ENCODE results near the gene IRF2BP2.

Gene IRF2BP2

DNA sequence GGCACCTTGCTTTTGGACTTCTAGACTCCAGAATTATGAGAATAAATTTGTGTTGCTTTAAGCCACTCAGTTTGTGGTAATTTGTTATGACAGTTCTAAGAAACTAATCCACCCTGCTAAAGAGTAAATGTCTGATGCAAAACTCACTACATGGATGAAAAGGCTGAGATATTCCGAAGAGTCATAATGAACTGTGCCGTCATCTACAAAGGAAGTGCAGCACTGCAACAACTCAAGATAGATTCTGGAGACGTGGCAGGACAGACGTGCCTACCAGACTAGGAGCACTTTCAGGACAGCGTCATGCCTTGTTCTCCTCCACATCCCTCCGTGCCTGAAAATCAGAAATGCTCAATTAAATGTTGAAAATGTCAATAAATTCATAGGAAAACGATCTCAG is 24.4 kb upstream of the IRF2BP2 start:
- peak; percentile 27 for DNase-seq (ENCODE audit: low spot score)

DNA sequence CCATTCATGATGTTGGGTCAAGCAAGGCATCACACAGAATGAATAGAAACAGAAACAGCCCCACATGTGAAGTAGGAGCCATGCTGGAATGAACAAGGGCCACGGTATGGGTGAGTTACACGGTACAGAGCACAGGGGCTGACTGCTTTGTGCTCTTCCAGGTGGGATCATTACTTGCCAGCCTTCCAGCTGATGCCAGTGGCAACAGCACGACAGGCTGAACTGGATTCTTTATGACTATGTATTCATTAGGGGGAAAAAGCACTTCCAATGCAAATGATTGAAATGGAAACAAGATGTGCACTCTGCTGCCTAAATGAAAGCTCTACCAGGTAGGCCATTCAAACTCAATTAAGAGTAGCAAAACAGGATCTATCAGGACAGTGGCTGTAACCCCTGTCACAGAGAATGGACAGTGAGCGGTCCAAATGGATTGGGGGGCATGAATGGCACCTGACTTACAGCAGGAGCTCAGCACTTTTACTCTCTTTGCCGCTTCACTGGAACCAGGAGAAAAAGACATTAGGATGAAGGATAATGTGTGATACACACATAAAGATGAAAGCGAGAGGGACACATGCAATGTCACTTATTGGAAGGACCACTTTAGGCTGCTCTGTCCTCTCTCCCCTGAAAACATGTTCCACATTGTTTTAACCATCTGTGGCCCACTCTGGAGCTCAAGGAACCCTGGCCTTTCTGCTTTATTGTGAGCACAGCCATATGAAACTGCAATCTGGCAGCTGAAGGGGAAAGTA is 23.4 kb upstream of the IRF2BP2 start:
- DNase-seq (ENCODE audit: low spot score): no peak

DNA sequence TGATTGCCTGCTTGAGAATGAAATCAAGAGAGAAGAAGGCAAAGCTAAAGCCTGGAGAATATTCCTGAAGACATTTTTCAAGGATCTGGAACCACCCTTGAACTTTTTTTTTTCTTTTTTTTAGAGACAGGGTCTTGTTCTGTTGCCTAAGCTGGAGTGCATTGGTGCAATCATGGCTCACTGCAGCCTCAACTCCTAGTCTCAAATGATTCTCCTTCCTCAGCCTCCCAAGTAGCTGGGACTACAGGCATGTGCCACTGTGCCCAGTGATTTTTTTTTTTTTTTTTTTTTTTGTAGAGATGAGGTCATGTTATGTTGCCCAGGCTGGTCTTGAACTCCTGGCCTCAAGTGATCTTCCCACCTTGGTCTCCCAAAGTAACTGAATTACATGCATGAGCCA is 22.2 kb upstream of the IRF2BP2 start:
- no peak for DNase-seq (ENCODE audit: low spot score)

DNA sequence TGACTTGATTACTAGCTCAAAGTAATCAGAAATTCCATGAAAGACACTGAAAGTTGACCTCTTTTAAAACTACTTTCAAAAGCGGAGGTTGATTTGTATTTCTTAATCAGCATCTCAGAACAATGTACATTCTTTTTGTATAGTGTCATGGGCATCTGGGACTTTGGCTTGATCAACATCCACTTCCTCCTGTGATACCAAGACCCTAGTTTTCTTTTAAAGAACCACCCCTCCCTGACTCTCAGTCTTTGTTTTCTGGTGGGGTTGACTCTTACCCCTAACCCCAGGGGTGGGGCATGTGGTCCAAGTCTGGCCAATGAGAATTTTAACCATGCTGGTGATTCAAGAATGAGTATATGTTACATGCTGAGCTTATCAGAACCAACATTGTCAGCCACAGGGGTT is 21.7 kb upstream of the IRF2BP2 start:
- no peak for DNase-seq (ENCODE audit: low spot score)

DNA sequence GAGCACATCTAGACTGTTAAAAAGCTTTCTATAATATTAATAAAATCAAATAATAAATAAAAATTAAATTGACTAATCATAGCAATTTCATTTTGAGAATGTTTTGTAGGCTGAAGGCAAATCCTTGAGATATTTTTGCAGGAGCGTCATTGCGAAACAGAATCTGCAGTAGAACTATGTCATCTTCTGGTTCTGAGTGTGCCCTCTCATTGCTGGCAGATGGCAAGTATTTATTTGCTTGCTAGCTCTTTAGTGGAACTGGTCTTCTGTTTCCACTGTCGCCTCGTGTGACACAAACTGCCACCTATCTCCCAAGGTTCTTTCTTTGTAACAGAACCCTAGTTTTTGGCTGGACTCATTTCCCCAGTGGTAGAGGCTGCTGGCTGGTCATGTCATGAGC is 19.0 kb upstream of the IRF2BP2 start:
- peak; percentile 34 for DNase-seq (ENCODE audit: low spot score)

DNA sequence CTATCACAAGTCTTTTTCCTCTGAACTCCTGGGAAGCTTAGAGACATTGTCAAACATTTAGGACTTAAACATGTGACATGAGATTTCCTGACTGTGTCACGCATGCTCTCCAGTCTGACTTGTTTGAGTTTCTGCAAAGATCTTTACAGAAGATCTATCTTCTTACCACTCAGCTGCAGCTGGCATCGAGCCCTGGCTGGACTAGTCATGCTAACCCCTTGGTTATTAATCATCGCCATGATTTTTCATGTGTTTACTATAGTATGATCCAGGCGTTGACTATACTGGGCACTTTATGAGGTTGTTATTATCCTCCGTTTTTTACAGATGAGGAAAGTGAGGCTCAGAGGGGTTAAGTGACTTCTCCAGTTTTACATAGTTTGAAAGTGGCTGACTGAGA is 18.1 kb upstream of the IRF2BP2 start:
- DNase-seq (ENCODE audit: low spot score): no peak

DNA sequence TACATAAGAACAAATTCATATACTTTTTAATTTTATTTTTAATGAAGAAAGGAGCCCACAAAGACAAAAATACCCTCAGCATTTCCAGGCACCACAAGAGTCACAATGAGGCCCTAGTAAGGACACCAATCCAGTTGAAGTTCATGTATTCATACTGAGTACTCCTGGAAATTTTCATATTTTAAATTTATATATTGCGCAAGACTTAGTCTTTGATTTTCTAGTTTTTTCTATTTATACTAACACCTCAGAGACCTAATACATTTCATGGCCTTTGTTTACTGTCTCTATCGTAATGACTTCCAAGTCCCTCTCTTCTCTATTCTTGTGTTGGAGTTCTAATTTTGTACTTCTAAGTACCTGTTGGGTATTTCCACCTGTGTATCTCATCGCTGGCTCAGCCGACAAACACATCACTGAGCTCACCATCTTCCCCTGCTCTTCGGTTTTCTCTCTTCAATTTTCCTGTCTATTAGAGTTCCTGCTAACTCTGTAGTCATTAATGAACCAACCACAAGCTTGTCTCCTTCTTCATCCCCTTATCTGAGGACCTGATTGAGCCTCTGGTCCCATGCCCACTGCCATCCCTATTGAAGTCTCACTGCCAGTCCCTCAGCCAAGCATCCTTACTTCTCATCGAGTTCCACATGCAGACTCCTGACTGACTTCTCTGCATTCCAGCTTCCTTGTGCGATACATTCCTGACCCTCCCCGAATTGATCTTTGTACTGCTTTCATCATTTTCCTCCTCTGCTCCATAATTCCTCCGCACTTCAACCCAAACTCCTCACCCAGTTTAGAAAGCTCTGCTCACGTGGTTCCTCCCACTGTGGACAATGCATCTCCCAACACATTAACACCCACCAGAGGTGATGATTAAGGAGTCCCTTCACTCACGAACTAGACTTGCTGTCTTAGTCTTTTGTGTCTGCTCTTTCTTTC is 17.3 kb upstream of the IRF2BP2 start:
- no peak for DNase-seq (ENCODE audit: low spot score)

DNA sequence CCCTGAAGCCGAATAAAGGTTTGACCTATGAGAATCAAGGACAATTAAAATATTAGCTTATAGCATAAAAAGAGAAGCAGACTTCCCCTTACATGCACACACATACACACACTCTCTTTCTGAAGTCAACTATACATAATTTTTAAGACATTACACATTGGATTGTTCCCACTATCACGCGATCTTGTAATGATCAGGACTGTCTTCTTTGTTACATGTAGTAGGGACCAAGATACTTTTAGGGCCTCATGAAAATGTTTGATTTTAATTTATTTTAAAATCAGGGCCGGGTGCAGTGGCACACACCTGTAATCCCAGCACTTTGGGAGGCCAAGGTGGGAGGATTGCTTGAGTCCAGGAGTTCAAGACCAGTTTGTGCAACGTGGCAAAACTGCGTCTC is 16.4 kb upstream of the IRF2BP2 start:
- DNase-seq (ENCODE audit: low spot score): no peak

DNA sequence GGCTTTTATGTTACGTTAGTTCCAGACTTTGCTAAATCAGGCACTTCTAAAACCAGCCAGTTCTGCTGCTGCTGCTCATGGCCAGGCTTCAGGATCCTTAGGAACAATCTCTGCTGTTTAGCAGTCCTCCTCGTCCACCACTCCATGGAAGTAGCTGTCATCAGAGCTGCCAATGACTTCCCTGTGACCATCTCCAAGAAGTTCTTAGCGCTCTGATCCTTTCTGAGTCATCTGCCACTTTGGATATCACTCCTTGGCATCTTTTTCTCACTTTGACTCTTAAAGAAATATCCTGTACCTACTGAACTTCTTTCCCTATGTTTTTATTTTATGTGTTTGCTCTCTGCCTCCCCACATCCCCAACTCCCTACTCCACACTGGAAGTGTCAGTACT is 14.7 kb upstream of the IRF2BP2 start:
- no peak for DNase-seq (ENCODE audit: low spot score)

DNA sequence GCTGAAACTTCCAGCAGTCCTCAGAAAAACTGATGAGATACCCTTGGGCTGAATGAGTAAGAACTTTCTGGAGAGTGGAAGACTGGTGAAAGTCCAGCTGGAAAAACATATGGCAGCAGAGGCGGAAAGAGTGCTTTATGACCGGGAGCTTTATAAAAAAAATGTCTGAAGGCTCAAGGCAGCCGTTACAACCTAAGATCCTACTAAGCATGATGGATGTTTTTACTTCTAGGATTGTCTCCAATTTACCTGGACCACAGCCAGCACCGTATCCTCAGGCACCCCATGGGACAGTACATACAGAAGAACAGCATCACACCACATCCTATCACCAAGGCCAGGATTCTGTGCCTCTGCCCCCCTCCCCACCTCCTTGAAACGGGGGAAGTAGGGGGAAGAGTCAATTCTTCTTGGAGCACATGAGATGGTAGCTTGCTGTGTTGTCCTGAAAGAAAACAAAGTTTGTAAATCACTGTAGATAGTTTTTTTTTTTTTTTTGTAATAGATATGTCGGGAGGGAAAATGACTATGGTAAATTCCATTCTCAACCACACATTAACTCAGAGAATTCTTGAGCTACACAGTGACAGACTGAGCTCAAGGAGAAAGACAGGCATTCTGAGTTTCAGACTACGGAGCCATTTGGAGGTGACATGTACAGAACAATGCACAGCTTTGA is 11.8 kb upstream of the IRF2BP2 start:
- no peak for DNase-seq (ENCODE audit: low spot score)

DNA sequence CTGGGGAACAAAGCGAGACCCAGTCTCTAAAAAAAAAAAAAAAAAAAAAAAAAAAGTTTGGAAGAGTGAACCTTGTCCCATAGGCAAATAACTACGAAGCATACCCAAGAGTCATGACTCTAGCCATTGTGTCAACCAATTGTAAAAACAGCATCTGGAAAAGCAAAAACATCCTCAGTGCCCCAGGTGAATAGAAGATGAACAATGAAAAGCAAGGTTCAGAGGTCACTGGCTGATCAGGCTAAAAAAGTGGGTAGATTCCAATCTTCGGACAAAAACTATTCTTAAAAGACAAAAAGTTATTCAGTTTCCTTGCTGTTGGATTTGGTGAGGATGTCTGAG is 11.1 kb upstream of the IRF2BP2 start:
- DNase-seq (ENCODE audit: low spot score): no peak

DNA sequence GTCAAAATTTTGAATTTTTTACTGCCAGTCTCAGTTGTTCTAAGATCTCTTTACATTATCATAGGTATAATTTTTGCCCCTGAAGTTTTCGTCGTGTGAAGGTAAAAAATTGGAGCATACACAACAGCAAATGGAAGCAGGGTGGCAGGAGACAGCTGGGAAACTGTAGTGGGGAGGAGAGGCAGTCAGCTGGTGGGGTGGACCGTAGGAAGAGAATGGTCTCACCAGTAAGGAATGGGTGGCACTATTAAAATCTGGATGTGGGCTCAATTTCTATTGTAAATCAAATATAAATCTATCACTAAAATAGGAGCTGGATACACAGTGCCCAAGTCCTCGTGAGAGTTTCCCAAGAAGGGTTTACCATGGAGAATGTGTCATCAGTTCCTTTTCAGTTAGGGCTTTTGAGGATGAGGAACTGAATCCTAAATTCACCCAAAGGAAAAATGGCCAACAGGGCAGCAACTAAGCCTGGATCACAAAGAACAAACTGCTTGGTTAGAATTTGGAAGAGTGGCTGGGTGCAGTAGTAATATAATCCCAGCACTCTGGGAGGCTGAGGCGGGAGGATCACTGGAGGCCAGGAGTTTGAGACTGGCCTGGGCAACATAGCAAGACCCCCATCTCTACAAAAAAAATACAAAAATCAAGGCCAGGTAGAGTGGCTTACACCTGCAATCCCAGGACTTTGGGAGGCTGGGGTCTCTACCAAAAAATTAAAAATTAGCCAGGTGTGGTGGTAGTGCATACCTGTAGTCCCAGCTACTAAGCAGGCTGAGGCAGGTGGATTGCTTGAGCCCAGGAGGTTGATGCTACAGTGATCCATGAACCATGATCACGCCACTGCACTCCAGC is 10.5 kb upstream of the IRF2BP2 start:
- DNase-seq (ENCODE audit: low spot score): no peak

DNA sequence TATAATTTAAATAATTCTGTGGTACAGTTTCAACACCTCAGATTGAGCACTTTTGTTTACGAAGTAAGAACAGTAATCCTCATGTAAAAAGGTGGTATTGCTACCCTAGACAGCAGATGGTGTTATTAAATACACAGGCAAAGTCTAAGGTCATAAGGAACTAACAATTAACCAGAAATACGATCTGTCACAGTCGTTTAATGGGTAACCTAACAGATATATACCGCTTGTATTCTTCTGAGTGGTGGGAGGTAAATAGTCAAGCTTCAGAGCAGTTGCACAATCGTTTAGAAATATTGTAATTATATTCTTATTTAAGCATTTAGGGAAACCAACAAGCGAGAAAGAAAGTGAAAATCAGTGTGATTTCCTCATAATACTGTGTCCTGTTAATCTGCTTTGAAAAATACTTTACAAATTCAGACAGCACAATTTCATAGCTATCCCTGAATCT is 9.8 kb upstream of the IRF2BP2 start:
- DNase-seq (ENCODE audit: low spot score): no peak

DNA sequence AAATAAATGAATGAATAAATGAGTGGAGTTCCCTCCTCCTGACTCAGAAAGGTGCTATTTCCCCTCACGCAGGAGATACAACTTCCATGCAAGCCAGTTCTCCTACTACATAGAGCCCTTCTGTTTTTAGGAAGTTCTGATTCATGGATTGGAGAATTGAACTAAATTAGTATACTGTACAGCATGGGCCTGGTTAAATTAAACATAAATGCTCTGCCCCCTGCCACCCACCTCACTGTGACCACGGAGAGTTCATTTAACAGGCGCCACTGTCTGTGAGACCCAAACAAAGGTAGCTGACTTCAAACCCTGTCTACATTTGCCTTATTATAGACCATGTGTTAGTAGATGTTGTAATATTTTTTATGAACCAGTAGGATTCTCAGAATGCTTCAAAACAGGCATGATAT is 9.1 kb upstream of the IRF2BP2 start:
- no peak for DNase-seq (ENCODE audit: low spot score)

DNA sequence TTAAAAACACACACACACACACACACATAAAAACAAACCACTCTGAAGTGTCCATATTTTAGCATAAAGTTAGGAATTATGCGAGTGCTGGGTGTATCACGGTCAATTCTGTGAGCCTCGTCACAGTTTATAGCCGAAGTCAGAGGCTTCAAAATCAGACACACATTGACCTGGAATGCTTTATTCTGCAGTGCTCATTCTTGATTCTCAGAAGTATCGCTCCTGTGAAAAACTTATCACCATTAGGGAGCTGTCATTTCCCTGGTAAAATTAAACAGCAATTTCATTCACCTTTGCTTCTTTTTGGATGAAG is 8.7 kb upstream of the IRF2BP2 start:
- no peak for DNase-seq (ENCODE audit: low spot score)

DNA sequence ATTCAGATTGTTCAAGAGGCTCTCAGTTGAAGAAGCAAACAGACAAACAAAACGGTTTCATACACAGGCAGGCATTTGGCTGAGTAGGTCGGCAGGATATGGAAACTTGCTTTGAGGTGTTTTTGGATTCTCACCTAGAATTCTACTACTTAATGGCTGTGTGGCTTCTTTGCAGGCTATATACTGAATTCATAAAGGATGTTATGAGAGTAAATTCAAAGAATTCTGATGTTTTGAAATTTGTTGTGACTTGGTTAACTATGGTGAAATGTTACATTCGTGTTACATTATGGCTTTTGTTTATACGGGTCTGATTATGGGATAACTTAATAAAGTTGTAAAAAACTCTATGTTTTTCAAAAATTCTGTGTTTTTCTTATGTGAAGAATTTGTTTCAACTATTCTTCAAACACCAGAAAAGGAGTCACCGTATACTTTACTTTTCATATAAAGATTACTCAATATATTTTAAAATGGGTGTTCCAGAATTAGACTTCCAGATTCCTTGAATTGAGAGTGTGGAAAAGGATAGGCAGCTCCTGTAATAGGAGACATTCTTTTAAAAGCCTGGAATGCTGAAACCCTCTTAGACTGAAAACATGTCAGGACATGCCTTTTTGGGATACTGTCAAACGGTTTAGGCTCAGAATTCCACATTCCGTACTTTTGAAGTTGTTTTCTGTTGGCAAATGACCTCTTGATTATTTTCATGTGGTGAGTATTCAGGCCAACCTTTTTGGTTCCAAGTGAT is 8.2 kb upstream of the IRF2BP2 start:
- DNase-seq (ENCODE audit: low spot score): no peak

DNA sequence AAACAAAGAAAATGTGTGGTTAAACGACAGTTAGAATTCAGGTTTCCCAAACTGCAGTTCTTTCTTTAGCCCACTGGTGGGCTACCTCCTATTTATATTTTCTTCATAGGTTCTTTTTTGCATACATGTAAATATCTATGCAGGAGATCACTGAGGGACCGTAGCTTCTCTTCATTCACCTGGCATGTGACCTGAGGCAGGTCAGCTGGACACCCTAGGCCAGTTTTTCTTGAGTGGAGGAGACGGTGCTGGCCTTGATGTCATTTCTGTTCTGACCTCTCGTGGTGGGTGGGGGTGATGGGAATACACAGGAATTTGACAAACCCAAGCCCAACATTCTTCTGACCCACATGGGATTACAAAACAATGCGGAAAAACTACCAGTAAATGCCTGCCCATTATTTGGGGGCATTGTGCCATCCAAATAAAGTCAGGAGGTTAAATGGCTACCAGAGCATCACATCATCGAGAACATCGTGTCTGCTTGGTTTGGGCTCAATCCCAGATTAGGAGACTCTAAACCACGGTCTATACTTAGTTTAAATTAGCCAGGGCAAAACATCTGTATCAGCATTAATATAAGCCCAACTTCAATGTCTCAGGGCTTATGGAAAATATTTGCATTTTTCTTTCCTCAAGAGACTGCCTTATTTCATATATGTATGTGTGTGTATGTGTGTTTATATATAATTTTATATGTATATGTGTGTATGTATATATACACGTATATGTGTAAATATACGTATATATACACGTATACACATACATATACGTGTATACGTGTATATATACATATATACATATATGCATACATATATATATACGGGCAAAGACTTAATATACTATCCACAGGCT is 7.4 kb upstream of the IRF2BP2 start:
- no peak for DNase-seq (ENCODE audit: low spot score)

DNA sequence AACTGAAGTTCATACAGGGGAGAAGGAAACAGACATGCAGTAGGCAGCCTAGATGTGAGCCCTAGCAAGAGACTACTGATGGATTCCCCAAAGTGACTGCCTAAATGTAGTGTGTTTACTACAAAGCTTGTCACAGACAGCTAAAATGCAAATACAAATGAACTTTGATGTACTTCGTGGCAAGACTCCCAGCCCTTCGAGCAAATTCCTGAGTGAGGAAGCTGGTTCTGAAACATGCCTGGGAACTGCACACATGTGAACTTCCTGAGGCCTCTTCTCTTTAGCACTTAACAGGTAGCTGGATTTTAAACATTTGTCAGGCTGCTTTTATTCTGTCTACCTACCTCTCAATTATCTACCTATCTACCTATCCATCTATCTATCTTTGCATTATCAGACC is 6.7 kb upstream of the IRF2BP2 start:
- no peak for DNase-seq (ENCODE audit: low spot score)

DNA sequence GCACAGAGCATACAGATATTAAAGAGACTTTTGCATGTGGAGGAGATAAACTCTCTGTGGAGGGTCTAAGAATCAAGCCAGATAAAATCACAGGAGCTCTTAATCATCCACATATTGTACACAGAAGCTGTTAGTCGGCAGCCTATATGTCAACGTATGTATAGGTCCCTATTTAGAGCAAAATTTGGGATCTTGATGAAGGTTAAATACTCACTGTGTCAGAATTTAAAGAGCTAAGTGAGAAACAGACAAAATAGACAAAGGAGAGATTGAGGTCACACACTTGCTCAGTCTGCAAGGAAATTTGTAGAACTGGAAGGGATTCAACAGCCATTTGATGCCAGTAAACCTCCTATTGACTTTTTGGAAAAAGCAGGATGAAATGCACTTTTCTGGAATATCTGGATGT is 4.1 kb upstream of the IRF2BP2 start:
- DNase-seq (ENCODE audit: low spot score): no peak

DNA sequence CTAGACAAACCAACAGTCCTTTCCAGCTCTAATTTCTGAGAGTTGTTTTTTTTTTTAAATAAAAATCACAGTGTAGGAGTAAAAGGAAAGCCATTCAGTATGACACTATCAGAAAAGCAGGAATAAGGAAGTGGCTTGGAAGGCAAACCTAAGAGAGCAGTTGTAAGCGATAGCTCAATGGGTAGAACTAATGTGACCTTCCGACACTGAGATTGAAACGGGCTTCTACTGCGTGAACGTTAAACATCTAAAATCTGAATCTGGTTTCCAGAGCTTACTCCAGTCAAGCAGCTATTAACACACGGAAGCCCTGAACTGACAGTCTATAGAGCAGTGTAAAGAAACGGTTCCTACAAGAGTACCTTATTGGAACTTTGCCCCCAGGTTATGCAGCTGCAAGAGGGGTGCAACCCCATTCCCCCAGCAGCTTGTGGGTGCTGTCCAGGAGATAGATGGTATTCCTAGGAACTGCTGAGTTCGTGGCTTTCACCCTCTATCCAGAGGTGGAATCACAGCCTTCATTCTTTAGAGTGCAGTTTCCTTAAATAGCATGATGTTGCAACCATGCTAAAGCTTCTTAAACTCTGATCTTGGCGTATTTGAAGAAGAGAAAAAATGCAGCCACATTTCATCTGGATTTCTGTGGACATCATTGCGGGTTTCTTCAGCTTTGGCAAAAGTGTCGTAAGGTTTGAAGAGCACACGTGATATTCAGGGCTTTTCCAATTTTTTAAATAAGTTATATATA is 3.3 kb upstream of the IRF2BP2 start:
- no peak for DNase-seq (ENCODE audit: low spot score)

Measured in activated CD4-positive, alpha-beta T cell treated with anti-CD3 and anti-CD28 coated beads, Interleukin-2, Interleukin-4, amounts not matched to agents 100 ng/mL and 50 ng/mL, durations not matched to agents 16 hours and 8 hours (primary cell).